DMS53 treated with DMSO at 0.1 percent for 48 hours (cell line): ENCODE results near the gene CDKN1A.
"Not testable (repeated sequence)": the region's sequence is repeated elsewhere in the genome, so short reads cannot be mapped to it uniquely, and the experiment has no call there.

ENCODE experiments used
- DNase-seq: peaks from one replicate; lab custom pipeline; 2025; ENCODE audit not compliant: unreplicated experiment; lab: John Stamatoyannopoulos, UW

CDKN1A gene

DNA sequence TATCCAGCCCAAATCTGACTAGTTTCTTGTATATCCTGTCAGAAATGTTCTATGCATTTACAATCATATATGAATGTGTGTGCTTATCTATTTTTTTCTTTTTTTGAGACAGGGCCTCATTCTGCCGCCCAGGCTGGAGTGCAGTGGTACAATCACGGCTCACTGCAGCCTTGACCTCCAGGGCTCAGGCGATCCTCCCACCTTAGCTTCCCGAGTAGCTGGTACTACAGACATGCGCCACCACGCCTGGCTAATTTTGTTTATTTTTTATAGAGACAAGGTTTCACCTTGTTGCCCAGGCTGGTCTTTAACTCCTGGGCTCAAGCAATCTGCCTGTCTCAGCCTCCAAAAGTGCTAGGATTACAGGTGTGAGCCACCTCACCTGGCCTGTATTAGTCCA lies 16.1 kb downstream of the CDKN1A start:
- no peak for DNase-seq

DNA sequence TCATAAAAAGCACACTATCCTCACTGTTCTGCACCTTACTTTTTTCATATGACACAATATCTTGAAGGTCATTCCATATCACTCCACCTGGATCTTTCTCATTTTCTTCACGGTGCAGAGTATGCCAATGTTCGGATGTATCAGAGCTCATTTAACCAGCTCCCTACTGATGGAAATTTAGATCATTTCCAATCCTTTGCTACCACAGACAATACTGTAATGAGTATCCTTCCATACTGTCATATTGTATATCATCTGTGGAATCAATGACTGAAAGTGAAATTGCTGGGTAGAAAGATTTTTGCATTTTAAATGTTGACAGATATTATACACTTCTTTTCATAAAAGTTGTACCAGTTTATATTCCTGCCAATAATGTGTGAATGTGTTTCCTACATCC lies 16.9 kb downstream of the CDKN1A start:
- DNase-seq, result no peak

DNA sequence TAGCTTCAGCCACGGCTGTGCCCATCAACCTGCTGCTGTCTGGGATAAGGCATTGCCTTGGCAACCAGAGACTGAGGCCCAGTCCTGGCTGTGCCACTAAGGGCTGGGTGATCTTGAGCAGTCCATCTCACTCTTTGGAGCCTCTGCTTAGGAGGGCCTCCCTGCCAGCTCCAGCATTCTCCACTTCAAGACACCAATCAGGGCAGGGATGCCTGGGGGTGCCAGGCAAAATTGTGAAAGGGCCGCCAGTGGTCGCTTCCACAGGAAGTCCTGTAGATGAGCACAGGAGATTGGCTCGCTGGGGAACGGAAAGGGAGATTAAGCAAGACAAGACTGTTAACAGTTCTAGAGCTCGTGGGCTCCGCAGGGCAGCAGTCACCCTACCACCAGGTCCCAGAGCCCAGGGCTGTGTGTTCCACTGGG lies 19.0 kb downstream of the CDKN1A start, which contains the start of gene RAB44:
Gene RAB44, plus strand, starts transcription at position 346 of the 423 bp plus-strand sequence. CDS start 6,410 bp downstream, outside the sequence.
- DNase-seq, result no peak

DNA sequence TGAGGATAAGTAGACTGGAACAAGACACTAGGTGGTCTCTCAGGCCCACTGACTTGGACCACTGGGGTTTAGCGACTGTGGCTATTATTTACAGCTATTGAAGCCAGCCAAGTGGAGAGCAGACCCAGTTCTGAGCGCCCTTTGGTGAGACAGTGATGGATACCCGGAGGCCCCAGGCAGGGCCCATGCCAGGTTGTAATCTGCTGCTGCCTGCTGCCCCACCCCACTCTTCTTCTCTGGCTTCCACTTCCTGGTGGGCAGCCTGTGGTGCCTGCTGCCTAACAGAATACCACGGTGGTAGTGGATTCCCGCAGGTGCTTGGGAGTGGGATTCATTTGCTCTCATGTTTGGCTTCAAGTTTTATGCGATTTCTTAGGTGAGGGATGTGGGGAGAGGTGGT lies 19.7 kb downstream of the CDKN1A start:
- no peak for DNase-seq

DNA sequence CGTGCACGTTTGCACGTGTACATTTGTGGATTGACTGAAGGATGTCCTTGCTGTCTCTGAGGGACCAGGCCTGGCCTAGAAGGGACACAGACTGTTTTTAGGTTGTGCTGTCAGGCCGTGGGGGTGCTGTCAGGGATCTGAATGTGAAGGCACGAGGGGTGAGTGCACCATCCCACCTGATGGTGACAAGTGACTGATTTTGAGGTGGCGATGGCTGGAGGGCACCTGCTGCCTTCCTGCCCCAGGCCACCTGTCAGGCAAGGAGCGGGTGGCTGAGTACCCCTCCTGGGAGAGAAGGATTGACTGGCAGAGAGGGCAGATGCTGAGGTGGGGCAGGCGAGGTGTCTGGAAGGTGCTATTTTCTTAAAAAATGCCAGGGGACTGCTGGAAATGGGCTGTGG lies 20.4 kb downstream of the CDKN1A start:
- no peak for DNase-seq

DNA sequence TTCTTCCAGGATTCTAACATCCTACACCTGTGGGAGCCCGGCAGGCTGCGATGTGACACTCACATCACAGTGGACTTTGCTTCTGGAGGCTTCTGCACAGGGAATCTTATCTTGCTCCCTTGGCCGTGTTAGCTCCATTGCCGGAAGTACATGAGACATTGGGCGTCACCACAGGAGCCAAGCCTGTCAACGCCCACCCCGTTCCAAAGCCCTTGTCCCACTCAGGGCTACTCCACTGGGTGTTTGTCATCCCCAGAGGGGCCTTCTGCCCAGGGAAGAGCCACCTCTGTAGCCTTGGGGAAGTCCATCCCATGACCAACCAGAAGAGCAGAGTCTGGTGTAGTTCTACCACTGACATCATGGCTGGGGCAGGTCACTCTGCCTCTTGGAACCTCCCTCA lies 20.8 kb downstream of the CDKN1A start:
- DNase-seq, result no peak

DNA sequence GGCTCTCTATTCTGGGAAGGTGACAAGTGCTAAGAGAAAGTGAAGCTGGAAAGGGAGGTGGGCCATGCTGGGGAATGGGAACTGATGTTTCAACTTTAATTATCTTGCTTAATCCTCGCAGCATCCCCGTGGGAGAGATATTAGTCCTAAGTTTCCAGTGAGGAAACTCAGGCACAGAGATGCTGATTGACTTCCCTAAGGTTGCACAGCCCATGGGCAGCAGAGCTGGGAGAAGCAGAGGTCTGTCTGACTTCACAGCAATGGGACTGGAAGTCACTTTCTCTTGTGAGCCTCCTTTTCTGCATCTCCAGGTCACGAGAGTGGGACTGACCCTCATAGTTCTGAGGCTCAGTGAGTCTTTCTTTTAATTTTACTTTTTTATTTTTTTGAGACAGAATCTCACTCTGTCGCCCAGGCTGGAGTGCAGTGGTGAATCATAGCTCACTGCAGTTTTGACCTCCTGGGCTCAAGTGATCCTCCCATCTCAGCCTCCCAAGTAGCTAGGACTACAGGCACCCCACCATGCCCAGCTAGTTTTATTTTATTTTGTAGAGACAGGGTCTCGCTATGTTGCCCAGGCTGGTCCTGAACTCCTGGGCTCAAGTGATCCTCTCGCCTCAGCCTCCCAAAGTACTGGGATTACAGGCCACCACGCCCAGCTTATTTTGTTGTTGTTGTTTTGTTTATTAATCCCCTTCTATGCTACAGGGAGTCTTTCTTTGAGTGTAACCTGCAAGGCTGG lies 21.7 kb downstream of the CDKN1A start:
- DNase-seq, result no peak

DNA sequence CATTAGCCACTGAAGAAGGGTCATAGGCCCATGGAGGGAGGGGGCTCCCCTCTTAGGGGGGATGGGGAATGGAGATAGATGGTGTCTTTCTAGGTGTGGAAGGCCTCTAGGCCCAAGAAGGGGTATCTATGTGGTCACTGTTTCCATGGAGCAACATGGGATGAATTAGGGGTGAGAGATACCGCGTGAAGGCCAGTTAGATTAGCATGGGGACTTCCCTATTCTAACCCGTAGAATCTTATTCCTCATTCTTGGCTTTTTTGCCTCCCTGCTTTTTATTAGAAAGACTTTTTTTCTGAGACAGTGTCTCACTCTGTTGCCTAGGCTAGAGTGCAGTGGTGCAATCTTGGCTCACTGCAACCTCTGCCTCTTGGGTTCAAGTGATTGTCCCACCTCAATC lies 22.3 kb downstream of the CDKN1A start:
- DNase-seq, result no peak

DNA sequence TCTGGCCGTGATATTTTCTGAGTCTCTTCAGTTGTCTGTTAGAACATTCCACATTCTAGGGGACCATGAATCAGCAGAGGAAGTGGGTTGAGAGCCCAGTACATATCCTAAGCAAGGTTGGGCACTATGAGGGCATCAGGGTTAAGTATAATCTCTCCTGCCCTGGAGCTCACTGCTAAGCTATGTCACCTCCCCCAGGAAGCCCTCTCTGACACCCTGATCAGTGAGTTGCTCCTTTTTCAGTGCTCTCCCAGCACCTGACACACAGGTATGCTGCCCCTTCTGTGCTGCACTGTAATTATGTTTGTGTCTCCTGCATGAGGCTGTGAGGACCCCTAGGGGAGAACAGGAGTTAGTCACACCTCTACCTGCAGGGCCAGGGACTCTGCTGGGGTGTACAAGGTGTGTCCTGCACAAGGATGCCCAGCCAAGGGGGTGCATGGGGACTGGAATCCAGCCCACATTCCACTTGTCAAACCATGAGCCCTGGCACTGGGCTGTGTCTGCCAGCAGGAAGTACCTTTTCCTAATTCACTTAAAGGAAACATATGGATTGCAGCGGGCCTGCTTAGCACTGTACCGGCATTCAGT lies 23.0 kb downstream of the CDKN1A start:
- DNase-seq, result no peak

DNA sequence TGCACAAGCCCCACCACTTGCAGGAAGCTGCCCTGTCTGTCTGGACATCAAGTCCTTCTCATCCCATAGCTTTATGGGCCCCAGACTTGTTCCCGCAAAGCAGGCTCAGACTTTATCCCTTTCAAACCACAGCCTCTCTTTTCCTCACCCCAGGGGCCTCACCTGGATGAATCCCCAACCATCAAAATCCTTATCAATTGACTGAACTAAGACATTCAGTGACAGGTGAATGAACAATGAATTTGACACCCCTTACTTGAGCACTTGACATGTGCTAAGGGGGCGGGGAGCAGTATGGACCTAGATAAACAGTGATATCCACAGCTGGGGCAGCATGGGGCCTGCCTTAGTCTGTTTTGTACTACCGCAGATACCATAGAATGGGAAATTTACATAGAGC lies 24.1 kb downstream of the CDKN1A start:
- DNase-seq, result no peak

DNA sequence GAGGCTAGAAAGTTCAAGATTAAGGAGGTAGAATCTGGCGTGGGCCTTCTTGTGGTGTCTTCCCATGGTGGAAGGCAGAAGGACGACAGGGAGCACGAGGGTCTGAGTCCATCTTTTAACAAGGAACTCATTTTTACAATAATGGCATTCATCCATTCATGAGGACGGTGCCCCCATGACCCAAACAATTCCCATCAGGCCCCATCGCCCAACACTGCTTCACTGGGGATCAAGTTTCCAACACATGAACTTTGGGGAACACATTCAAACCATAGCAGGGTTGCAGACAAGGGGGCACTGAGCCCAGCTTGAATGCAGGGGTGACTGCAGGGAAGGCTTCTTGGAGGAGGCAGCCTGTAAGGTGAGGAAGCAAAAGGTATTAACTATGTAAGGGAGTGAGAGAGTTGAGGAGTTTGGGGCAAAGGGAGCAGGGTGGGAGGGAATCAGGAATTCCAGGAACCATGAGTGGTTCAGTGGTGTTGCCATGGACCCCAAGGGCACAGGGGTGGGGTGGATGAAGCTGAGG lies 24.6 kb downstream of the CDKN1A start:
- DNase-seq, result no peak

DNA sequence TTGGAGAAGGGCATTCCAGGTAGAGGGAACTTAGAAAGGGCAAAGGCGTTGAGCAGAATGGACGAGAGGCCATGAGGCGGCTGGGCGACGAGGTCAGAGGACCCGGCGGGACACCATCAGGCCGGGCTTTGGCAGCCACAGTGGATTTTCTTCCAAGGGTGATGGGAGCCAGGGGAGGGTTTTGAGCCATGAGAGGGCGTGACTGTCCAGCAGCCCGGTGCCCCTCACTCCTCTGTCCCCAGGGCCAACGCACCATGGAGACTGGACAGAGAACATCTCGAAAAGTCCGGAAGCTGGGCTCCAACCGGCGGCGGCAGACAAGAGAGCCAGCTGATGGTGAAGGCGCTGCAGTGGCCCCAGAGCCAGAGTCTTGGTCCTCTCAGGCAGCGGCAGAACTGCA lies 25.5 kb downstream of the CDKN1A start:
- DNase-seq, result no peak

DNA sequence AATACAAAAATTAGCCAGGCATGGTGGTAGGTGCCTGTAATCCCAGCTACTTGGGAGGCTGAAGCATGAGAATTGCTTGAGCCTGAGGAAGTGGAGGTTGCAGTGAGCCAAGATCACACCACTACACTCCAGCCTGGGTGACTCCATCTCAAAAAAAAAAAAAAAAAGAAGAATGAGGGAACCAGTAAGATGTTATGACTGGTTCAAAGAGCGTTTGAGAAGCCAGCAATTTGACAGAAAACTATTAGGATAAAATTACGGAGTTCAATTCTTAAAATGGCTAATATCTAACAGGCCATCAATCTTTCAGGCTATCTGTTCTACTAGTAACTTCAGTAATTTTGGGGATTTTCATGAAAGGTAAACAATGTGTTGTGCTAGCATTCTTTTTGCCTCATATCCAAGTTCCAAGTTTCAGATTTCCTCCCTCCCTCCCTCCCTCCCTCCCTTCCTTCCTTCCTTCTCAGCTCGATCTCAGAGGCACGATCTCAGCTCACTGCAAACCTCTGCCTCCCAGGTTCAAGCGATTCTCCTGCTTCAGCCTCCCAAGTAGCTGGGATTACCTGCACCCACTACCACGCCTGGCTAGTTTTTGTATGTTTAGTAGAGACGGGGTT lies 26.6 kb downstream of the CDKN1A start:
- not testable (repeated sequence) for DNase-seq

DNA sequence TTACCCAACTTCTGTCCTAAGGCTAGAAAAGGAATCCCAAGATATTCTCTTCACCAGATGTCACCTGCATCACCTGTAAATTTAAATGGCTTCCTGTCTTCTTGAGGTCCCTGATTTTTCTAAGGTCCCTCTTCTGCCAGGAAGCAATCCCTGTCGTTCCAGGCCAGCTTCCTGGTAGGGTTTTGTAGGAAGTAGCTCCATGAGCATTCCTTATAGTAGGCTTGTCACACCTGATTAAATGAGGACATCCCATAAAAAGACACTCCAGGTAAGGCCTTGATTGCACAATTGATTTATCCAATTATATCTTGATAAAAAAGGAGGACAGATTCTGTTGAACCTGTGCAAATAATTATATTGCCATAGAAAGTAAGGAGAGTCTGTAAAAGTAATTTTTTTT lies 27.8 kb downstream of the CDKN1A start:
- DNase-seq, result no peak

DNA sequence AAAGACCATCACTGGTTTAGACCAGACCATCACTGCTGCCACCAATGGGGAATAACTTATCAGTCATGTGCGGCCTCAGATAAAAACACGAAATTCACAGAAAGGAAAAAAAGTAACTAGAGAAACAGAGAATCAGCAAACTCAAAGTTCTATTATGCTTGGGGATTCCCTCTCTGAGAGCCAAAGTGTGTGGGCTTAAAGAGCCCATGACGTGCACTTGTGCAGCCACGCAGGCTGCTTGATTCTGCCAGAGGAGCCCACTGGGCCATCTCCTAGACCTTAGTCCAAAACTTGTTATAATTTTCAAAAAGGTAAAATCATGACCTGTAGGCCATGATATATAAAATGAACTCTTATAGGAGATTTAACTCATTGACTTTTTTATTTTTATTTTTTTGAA lies 34.3 kb downstream of the CDKN1A start:
- DNase-seq, result no peak

DNA sequence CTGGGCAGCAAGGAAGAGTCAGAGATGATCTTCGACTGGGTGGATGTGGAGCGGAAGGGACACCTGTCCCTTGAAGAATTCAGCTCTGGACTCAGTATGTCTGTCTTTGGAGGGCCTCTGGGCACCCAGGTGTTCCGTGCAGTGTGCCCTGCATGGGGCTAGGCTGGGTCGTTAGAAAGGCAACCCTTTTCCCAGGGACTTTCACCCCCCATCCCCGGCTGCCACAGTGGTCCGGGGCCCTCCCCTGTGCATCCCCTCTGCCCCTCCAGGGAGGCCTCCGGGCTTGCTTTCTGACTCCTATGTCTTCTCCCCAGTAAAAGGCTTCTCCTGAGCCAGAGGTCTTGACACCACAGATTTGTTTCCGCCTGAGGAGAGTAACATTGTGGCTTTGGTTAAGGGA lies 35.3 kb downstream of the CDKN1A start:
- no peak for DNase-seq

DNA sequence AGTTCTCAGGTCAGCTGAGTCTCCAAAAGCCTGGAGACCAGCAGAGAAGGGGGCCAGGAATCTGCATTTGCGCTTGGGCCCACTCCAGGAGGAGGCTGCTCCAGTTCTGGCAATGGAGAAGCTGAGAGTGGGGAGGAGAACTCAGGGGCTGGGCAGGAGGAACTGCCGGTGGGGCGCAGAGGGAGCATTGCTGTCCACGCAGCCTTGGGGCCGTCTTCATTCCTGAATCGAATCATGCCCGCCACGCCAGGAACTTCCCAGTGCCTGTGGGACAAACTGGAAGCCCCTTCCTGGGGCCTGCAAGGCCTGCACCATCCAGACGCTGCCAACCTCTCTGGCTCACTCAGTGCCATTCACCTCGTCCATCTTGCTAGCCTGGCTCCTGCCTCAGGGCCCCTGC lies 36.0 kb downstream of the CDKN1A start:
- no peak for DNase-seq

DNA sequence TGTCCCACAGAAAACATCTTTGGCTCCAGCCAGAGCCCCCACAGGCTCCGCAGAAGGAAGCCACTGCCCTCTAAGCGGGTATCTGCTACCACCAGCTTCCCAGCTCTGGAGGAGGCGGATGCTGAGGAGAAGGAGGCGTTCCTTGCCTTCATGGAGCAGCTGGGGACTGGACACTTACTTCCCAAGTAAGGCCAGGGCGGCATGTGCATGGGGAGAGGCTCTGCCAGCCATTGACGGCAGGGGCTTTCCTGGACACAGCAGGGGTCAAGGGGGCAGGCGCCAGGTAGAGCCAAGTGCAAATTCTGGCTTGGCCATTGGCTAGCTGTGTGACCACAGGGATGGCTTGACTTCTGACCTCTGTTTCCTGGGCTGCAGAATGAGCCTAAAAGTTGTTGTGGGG lies 37.0 kb downstream of the CDKN1A start:
- no peak for DNase-seq

DNA sequence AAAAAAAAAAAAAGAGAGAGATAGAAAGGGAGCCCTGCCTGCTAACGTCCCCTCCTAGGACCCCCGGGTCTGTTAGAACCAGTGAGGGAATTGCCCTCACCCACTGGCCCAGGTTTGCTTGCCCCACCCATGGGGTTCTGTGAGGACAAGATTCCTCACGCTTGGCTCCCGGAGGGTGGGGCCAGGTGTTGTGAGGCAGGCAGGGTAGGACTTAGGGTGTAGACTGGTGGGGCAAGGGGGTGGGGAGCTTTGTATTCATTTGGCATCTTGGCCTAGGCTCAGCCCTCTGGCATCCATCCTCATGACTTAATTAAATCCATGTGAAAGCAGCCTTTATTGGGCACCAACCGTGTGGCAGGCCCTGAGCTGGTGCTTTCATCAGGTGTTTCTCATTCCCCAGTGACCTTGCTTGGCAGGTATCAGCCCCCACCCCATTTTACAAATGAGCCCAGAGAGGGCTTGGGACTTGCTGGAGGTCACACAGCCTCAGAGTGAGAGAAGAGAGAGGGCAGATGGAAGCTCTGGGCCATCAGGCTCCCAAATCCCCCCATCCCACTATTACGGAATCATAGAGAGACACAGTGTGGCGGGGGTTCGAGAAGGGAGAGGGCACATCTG lies 38.1 kb downstream of the CDKN1A start:
- DNase-seq, result no peak

DNA sequence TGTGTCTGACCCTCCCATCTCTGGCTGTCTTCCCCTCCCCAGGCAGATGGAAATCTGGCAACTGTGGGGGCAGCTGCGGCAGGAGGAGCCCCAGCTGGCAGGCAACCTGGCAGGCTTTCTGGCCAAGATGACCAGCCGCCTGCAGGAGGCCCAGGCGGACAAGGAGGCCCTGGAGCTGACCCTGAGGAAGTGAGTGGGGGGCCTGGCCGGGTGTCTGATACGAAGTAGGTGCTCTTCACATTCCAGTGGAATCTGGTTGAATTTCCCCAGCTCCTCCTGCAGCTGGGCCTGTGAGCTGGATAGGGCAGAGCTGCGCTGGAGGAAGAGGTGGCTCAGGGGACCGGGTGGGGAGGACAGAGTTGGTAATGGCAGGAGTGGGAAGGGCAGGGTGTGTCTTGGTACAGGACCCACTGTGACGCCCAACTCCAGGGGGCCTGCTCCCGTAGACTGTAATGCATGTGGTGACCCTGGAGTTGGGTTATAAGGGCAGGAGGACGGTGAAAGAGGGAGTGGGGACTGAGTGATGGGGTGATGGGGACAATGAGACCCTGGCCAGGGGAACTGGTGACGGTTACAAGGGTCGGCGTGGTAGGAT lies 38.8 kb downstream of the CDKN1A start:
- no peak for DNase-seq

DNA sequence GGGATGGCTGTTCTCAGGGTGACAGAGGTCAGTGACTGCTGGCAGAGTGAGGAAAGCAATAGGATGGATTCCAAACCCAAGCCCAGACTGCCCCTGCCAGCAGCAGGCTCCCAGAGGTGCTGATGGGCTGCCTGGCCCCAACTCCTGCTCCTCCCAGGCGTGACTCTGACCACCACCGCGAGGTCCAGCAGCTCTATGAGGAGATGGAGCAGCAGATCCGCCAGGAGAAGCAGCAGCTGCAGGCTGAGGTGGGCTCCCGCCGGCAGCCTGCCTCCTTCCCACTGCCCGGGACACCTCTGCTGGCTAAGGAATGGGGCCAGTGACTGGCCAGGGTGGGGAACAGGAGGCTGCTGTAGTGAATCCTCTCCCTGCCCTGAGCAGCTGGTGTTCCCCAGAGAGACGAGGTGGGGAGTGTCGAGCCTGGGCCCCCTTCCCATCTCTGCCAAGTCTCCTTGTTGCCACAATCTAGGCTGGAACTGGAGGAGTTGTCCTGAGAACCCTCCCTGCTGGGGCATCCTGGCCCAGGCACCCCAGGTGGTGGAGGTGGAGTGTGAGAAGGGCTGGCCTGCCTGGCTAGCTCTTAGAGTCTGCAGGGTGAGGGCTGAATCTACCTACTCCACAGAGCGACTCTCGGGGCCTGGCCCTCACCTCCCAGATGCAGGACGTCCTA lies 39.5 kb downstream of the CDKN1A start:
- DNase-seq, result no peak
